Pons (tissue), 1 donor: ENCODE results near the gene KLHL34.

Experiments
- DNase-seq: peaks from one replicate; pipeline ENCODE4 v3.0.0-alpha.2; 2016; ENCODE audit warnings: low spot score

KLHL34 gene

GRCh38 chrX:21656587-21657317 is 1.4 kb downstream of the KLHL34 start:
- DNase-seq: no peak

- no peak for DNase-seq
Observed at GRCh38 chrX:21655901-21656586, 2.1 kb downstream of the KLHL34 start.

- DNase-seq: peak; percentile 11
Observed at GRCh38 chrX:21645886-21646285, 12.2 kb downstream of the KLHL34 start.

- DNase-seq: peak; percentile 18
Observed at GRCh38 chrX:21645431-21645830, 12.7 kb downstream of the KLHL34 start.

- DNase-seq: no peak
Observed at GRCh38 chrX:21639775-21640174, 18.4 kb downstream of the KLHL34 start.

- no peak for DNase-seq
Observed at GRCh38 chrX:21638311-21638710, 19.8 kb downstream of the KLHL34 start.

GRCh38 chrX:21632027-21632426 is 26.1 kb downstream of the KLHL34 start:
- DNase-seq: peak; percentile 7

- no peak for DNase-seq
Observed at GRCh38 chrX:21623778-21624501, 34.2 kb downstream of the KLHL34 start.

GRCh38 chrX:21620234-21620633 is 37.9 kb downstream of the KLHL34 start:
- no peak for DNase-seq

- DNase-seq: no peak
Observed at GRCh38 chrX:21616386-21616785, 41.7 kb downstream of the KLHL34 start.

GRCh38 chrX:21612154-21612553 is 46.0 kb downstream of the KLHL34 start:
- DNase-seq: no peak

- DNase-seq: no peak
Observed at GRCh38 chrX:21610168-21610567, 48.0 kb downstream of the KLHL34 start.

GRCh38 chrX:21606002-21606401 is 52.1 kb downstream of the KLHL34 start:
- peak; percentile 1 for DNase-seq
